Neural progenitor cell (in vitro differentiated cells): ENCODE results near the gene GLRA1. TPM values are rescaled to one million over a fixed set of nuclear protein-coding genes. Genes with fewer than 3 reads are reported as not detected.

Experiments
- DNase-seq: peaks from one replicate; pipeline ENCODE4 v3.0.0-alpha.2; 2016; ENCODE audit warnings: low spot score
- H2AFZ ChIP-seq: fragments of 200-600 bp; sonication (generic); replicated peaks from 2 replicates; pipeline ENCODE4 v1.6.1; 2016; ENCODE audit warnings: antibody characterized with exemption
- H3F3A ChIP-seq: fragments of 200-600 bp; sonication (generic); 2 replicates; pipeline ENCODE4 v1.6.1; 2016; ENCODE audit warnings: antibody characterized with exemption, low read depth
- H3K27ac ChIP-seq: fragments of 200-600 bp; sonication (generic); 2 replicates; pipeline ENCODE4 v1.5.1; 2016; ENCODE audit warnings: mild to moderate bottlenecking
- H3K27me3 ChIP-seq: fragments of 200-600 bp; sonication (generic); 2 replicates; pipeline ENCODE4 v1.6.1; 2016; ENCODE audit warnings: mild to moderate bottlenecking, moderate library complexity
- H3K36me3 ChIP-seq: fragments of 200-600 bp; sonication (generic); 2 replicates; pipeline ENCODE4 v1.5.1; 2016
- H3K4me1 ChIP-seq: fragments of 200-600 bp; sonication (generic); 2 replicates; pipeline ENCODE4 v1.6.1; 2016; ENCODE audit warnings: mixed run types
- H3K4me2 ChIP-seq: fragments of 200-600 bp; sonication (generic); 2 replicates; pipeline ENCODE4 v1.6.1; 2016
- H3K4me3 ChIP-seq: fragments of 200-600 bp; sonication (generic); 2 replicates; pipeline ENCODE4 v1.5.1; 2016
- H3K79me2 ChIP-seq: fragments of 200-600 bp; sonication (generic); 2 replicates; pipeline ENCODE4 v1.6.1; 2016; ENCODE audit warnings: low read depth
- H3K9ac ChIP-seq: fragments of 200-600 bp; sonication (generic); 2 replicates; pipeline ENCODE4 v1.6.1; 2016
- H3K9me3 ChIP-seq: fragments of 200-600 bp; sonication (generic); 2 replicates; pipeline ENCODE4 v1.5.1; 2016; ENCODE audit warnings: low read depth
- H4K20me1 ChIP-seq: fragments of 200-600 bp; sonication (generic); 2 replicates; pipeline ENCODE4 v1.6.1; 2016; ENCODE audit warnings: low read depth
- H3K27ac Mint-ChIP-seq: 3 replicates; pipeline ENCODE4 v1.8.0; 2021; ENCODE audit warnings: mixed read lengths
- H3K27me3 Mint-ChIP-seq: 2 replicates; pipeline ENCODE4 v1.8.0; 2022; ENCODE audit warnings: low read depth, mild to moderate bottlenecking, inconsistent platforms, moderate library complexity, mixed read lengths; ENCODE audit not compliant: insufficient read depth
- H3K36me3 Mint-ChIP-seq: 3 replicates; pipeline ENCODE4 v1.8.0; 2021; ENCODE audit warnings: mixed read lengths
- H3K4me1 Mint-ChIP-seq: 3 replicates; pipeline ENCODE4 v1.8.0; 2021; ENCODE audit warnings: mixed read lengths
- H3K4me3 Mint-ChIP-seq: 3 replicates; pipeline ENCODE4 v1.8.0; 2021; ENCODE audit warnings: mild to moderate bottlenecking, moderate library complexity, mixed read lengths
- H3K9me3 Mint-ChIP-seq: 3 replicates; pipeline ENCODE4 v1.8.0; 2020; ENCODE audit warnings: mixed read lengths
- EZH2 ChIP-seq: fragments of 200-600 bp; sonication (generic); IDR thresholded peaks from 2 replicates; pipeline ENCODE4 v1.6.1; 2017; ENCODE audit warnings: antibody characterized with exemption, mild to moderate bottlenecking, moderate library complexity
- EZH2phosphoT487 ChIP-seq: fragments of 200-600 bp; sonication (generic); IDR thresholded peaks from 2 replicates; pipeline ENCODE4 v1.6.1; 2017; ENCODE audit warnings: antibody characterized with exemption
- total RNA-seq: library from RNA; depleted of rRNA; stranded (reverse); fragments of >200 nt; gene quantifications from 2 replicates; pipeline ENCODE4 v1.2.3, GENCODE V29; 2015; ENCODE audit warnings: low replicate concordance
- TF ChIP-seq, protein P1 (sequence below): fragments of 200-600 bp; sonication (generic); IDR thresholded peaks from 2 replicates; pipeline ENCODE4 v1.5.1; 2017; ENCODE audit warnings: antibody characterized with exemption, mild to moderate bottlenecking

GLRA1 gene
- total RNA-seq, 1 donor from 2014 or later = not detected

DNA sequence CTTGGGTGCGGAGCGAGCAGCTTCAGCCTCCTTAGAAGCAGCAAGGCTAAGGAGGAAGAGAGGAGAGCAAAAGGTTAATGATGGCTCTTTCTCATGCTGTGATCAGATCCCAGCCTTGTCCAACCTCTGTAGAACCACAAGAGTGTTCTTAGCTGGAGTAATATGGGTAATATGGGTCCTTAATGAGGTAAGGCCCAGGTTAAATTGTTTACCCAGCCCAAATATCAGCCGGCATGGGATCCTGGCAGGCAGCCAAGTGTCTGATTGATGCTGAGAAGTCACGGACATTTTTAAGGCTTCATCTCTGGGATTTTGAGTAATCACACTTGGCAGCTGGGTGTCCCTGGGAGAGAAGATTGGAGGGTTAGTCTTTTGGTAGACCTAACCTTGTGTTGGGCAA lies 32.3 kb downstream of the GLRA1 start:
- Mint-ChIP-seq H3K9me3 (no peaks in the 10 kb centered on the region), H3K4me3 (no peak overlapping the region), H3K36me3 (no peaks in the 10 kb centered on the region), H3K4me1 (peaks cover 46% of the 10 kb centered on the region), H3K27me3 (peaks cover 8% of the 10 kb centered on the region), H3K27ac (no peak overlapping the region)
- Histone ChIP-seq H3F3A (peaks cover 10% of the 10 kb centered on the region), H3K4me1 (peaks cover 37% of the 10 kb centered on the region), H3K36me3 (no peaks in the 10 kb centered on the region), H3K27ac (no peak overlapping the region), H4K20me1 (no peaks in the 10 kb centered on the region), H3K9ac (no peak overlapping the region), H3K4me3 (no peak overlapping the region), H3K27me3 (peaks cover 54% of the 10 kb centered on the region), H3K4me2 (no peak overlapping the region), H2AFZ (no peak overlapping the region), H3K9me3 (no peaks in the 10 kb centered on the region), H3K79me2 (no peaks in the 10 kb centered on the region)
- TF ChIP-seq, protein P1, sequence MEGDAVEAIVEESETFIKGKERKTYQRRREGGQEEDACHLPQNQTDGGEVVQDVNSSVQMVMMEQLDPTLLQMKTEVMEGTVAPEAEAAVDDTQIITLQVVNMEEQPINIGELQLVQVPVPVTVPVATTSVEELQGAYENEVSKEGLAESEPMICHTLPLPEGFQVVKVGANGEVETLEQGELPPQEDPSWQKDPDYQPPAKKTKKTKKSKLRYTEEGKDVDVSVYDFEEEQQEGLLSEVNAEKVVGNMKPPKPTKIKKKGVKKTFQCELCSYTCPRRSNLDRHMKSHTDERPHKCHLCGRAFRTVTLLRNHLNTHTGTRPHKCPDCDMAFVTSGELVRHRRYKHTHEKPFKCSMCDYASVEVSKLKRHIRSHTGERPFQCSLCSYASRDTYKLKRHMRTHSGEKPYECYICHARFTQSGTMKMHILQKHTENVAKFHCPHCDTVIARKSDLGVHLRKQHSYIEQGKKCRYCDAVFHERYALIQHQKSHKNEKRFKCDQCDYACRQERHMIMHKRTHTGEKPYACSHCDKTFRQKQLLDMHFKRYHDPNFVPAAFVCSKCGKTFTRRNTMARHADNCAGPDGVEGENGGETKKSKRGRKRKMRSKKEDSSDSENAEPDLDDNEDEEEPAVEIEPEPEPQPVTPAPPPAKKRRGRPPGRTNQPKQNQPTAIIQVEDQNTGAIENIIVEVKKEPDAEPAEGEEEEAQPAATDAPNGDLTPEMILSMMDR = no peak
- TF ChIP-seq EZH2 = no peak
- TF ChIP-seq EZH2phosphoT487 = no peak
- DNase-seq = no peak

DNA sequence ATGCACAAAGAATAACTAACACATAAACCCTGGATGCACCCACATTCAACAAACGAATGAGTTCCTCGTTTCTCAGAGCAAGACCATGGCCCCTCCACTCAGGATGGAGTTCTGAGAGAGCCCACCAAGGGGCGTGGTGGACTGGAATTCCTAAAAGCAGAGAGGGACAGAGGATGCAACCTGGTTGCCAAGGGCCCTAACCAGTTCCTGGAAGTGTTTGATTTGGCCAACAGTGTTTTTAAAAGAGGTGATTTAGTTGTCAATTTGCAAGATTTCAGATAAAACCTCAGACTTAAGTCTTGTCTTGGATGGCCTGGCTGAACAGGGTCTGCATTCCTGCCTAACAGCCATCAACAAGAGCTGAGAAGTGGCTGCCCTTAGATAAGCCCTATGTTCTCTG lies 34.4 kb downstream of the GLRA1 start:
- peak; percentile 28 for DNase-seq
- Histone ChIP-seq H3K36me3 (no peaks in the 10 kb centered on the region), H3F3A (peaks cover 10% of the 10 kb centered on the region), H4K20me1 (no peaks in the 10 kb centered on the region), H3K27me3 (peaks cover 61% of the 10 kb centered on the region), H3K9ac (no peak overlapping the region), H3K27ac (no peak overlapping the region), H3K9me3 (no peaks in the 10 kb centered on the region), H3K4me1 (peaks cover 25% of the 10 kb centered on the region), H3K79me2 (no peaks in the 10 kb centered on the region), H2AFZ (no peak overlapping the region), H3K4me3 (no peak overlapping the region), H3K4me2 (peak overlapping the region; percentile 72)
- no peaks in the 10 kb centered on the region for H3K9me3 Mint-ChIP-seq
- H3K27me3 Mint-ChIP-seq = peaks cover 8% of the 10 kb centered on the region
- no peak for TF ChIP-seq EZH2
- TF ChIP-seq, protein P1 = peak; percentile 36
- H3K36me3 Mint-ChIP-seq = no peaks in the 10 kb centered on the region
- peaks cover 29% of the 10 kb centered on the region for H3K4me1 Mint-ChIP-seq
- no peak overlapping the region for H3K4me3 Mint-ChIP-seq
- no peak overlapping the region for H3K27ac Mint-ChIP-seq

DNA sequence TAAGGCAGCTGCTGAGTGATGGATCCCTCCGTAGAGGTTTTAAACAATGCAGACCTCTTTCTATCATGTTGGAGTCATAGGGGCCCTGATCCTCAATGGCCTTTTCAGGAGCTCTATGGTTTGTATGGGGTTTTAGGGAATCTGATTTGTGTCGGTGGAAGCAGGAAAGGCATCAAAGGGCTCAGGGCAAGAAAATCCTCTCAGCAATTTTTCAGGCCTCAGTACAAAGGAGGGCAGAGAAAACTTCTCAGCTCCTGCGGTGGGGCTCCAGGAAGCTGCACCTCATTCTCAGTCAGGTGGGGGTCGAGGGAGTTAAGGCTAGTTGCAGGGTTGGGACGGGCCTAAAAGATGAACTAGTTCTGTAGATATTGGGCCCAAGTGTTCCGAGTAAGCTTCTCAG lies 35.0 kb downstream of the GLRA1 start:
- peaks cover 25% of the 10 kb centered on the region for H3K4me1 ChIP-seq
- TF ChIP-seq, protein P1 = no peak
- TF ChIP-seq EZH2 = no peak
- TF ChIP-seq EZH2phosphoT487 = no peak

More for the DNA sequence above, 35.0 kb downstream of the GLRA1 start:
- Histone ChIP-seq H3K9ac (no peak overlapping the region), H3K9me3 (no peaks in the 10 kb centered on the region), H3K79me2 (no peaks in the 10 kb centered on the region), H3F3A (peaks cover 10% of the 10 kb centered on the region), H3K4me2 (peak overlapping the region; percentile 72), H4K20me1 (no peaks in the 10 kb centered on the region), H2AFZ (no peak overlapping the region), H3K27me3 (peaks cover 67% of the 10 kb centered on the region), H3K4me3 (peak overlapping the region; percentile 1), H3K36me3 (no peaks in the 10 kb centered on the region), H3K27ac (no peak overlapping the region)
- Mint-ChIP-seq H3K4me1 (peaks cover 29% of the 10 kb centered on the region), H3K27ac (peak overlapping the region; percentile 84), H3K36me3 (no peaks in the 10 kb centered on the region), H3K4me3 (peak overlapping the region; percentile 7), H3K27me3 (peaks cover 8% of the 10 kb centered on the region), H3K9me3 (no peaks in the 10 kb centered on the region)
- peak; percentile 60 for DNase-seq
